ENCODE results near the gene BCR.

The BCR gene

GRCh38 chr22:23181721-23182308, 1.5 kb downstream of the BCR start:
- Histone ChIP-seq H4K8ac (ENCODE audit: low read depth, low read length) (peak overlapping the region; percentile 90), H2AFZ (ENCODE audit: insufficient read depth, low read length, poor library complexity) (peak overlapping the region; percentile 58), H3K4me3 (ENCODE audit: low read depth, low read length) (peak overlapping the region; percentile 88), H4K91ac (ENCODE audit: low read depth, low read length) (peak overlapping the region; percentile 95), H3K9me3 (ENCODE audit: insufficient read depth, low read depth, low read length) (peaks cover 5% of the 10 kb centered on the region), H2BK120ac (ENCODE audit: insufficient read depth, low read length, poor library complexity) (peak overlapping the region; percentile 49), H3K18ac (ENCODE audit: low read length) (peak overlapping the region; percentile 89), H3K27me3 (ENCODE audit: insufficient read depth, low read length) (no peaks in the 10 kb centered on the region), H3K27ac (ENCODE audit: low read depth, low read length) (no peak overlapping the region), H3K9ac (ENCODE audit: low read length) (no peak overlapping the region), H2AK5ac (ENCODE audit: low read length) (peak overlapping the region; percentile 83), H2BK5ac (ENCODE audit: low read depth, low read length, poor library complexity) (peak overlapping the region; percentile 24), H2BK12ac (ENCODE audit: low read length) (peak overlapping the region; percentile 34), H3K14ac (ENCODE audit: low read length) (peak overlapping the region; percentile 97), H3K23ac (ENCODE audit: low read length) (no peak overlapping the region), H4K12ac (ENCODE audit: low read depth, low read length) (no peak overlapping the region), H3K36me3 (ENCODE audit: control insufficient read depth in 1 of 2, insufficient read depth in 2 of 2, low read length in 2 of 2) (peaks cover 10 to 12% of the 10 kb centered on the region in 2 experiments), H3K4me2 (ENCODE audit: low read length) (peak overlapping the region; percentile 88), H3K4me1 (ENCODE audit: control insufficient read depth in 1 of 2, insufficient read depth in 2 of 2, low read length in 2 of 2) (peaks cover 43 to 53% of the 10 kb centered on the region in 2 experiments), H3K4ac (ENCODE audit: low read depth, low read length) (peak overlapping the region; percentile 66), H3K79me2 (ENCODE audit: control insufficient read depth, insufficient read depth, low read length, poor library complexity) (peaks cover 43% of the 10 kb centered on the region), H3K79me1 (ENCODE audit: low read length) (peaks cover 26% of the 10 kb centered on the region)
- no peak for DNase-seq
- WGBS (ENCODE audit: extremely low coverage, insufficient coverage, insufficient read length): no CpG with 5 or more reads among the region's 43 CpGs

- no peak overlapping the region for H2AK5ac ChIP-seq (ENCODE audit: low read length)
- H2BK5ac ChIP-seq (ENCODE audit: low read depth, low read length, poor library complexity): no peak overlapping the region
- H2AFZ ChIP-seq (ENCODE audit: insufficient read depth, low read length, poor library complexity): no peak overlapping the region
- H3K9ac ChIP-seq (ENCODE audit: low read length): no peak overlapping the region
- peaks cover 43% of the 10 kb centered on the region for H3K79me2 ChIP-seq (ENCODE audit: control insufficient read depth, insufficient read depth, low read length, poor library complexity)
- peak overlapping the region; percentile 16 for H3K14ac ChIP-seq (ENCODE audit: low read length)
- no peak overlapping the region for H3K23ac ChIP-seq (ENCODE audit: low read length)
- H3K79me1 ChIP-seq (ENCODE audit: low read length): peaks cover 23% of the 10 kb centered on the region
- DNase-seq: peak; percentile 17 to 46
- H4K91ac ChIP-seq (ENCODE audit: low read depth, low read length): no peak overlapping the region
- H3K4me1 ChIP-seq (ENCODE audit: control insufficient read depth in 1 of 2, insufficient read depth in 2 of 2, low read length in 2 of 2): peaks cover 40 to 48% of the 10 kb centered on the region in 2 experiments
- H3K9me3 ChIP-seq (ENCODE audit: insufficient read depth, low read depth, low read length): peaks cover 5% of the 10 kb centered on the region
- H3K4me2 ChIP-seq (ENCODE audit: low read length): peak overlapping the region; percentile 88
- peak overlapping the region; percentile 66 for H3K4ac ChIP-seq (ENCODE audit: low read depth, low read length)
- H3K4me3 ChIP-seq (ENCODE audit: low read depth, low read length): peak overlapping the region; percentile 88
- peak overlapping the region; percentile 89 for H3K18ac ChIP-seq (ENCODE audit: low read length)
- H3K27ac ChIP-seq (ENCODE audit: low read depth, low read length): peak overlapping the region; percentile 35
- H3K36me3 ChIP-seq (ENCODE audit: control insufficient read depth in 1 of 2, insufficient read depth in 2 of 2, low read length in 2 of 2): peaks cover 10 to 12% of the 10 kb centered on the region in 2 experiments
- WGBS (ENCODE audit: extremely low coverage, insufficient coverage, insufficient read length): no CpG with 5 or more reads among the region's 12 CpGs
- H2BK12ac ChIP-seq (ENCODE audit: low read length): peak overlapping the region; percentile 3
- H2BK120ac ChIP-seq (ENCODE audit: insufficient read depth, low read length, poor library complexity): no peak overlapping the region
- H4K8ac ChIP-seq (ENCODE audit: low read depth, low read length): no peak overlapping the region
- H4K12ac ChIP-seq (ENCODE audit: low read depth, low read length): no peak overlapping the region
- H3K27me3 ChIP-seq (ENCODE audit: insufficient read depth, low read length): no peaks in the 10 kb centered on the region
Observed at GRCh38 chr22:23182309-23183060, 2.2 kb downstream of the BCR start.

GRCh38 chr22:23183061-23183698, 2.9 kb downstream of the BCR start:
- H3K4me1 ChIP-seq (ENCODE audit: control insufficient read depth in 1 of 2, insufficient read depth in 2 of 2, low read length in 2 of 2): peaks cover 41 to 45% of the 10 kb centered on the region in 2 experiments
- peaks cover 48% of the 10 kb centered on the region for H3K79me2 ChIP-seq (ENCODE audit: control insufficient read depth, insufficient read depth, low read length, poor library complexity)
- peaks cover 5% of the 10 kb centered on the region for H3K9me3 ChIP-seq (ENCODE audit: insufficient read depth, low read depth, low read length)
- peaks cover 21% of the 10 kb centered on the region for H3K79me1 ChIP-seq (ENCODE audit: low read length)
- H2BK5ac ChIP-seq (ENCODE audit: low read depth, low read length, poor library complexity): no peak overlapping the region
- no peak overlapping the region for H2AK5ac ChIP-seq (ENCODE audit: low read length)
- H3K23ac ChIP-seq (ENCODE audit: low read length): no peak overlapping the region
- no peak overlapping the region for H4K91ac ChIP-seq (ENCODE audit: low read depth, low read length)
- H2BK12ac ChIP-seq (ENCODE audit: low read length): peak overlapping the region; percentile 3
- no peak overlapping the region for H3K9ac ChIP-seq (ENCODE audit: low read length)
- peaks cover 15% of the 10 kb centered on the region in 2 experiments for H3K36me3 ChIP-seq (ENCODE audit: control insufficient read depth in 1 of 2, insufficient read depth in 2 of 2, low read length in 2 of 2)
- H4K8ac ChIP-seq (ENCODE audit: low read depth, low read length): no peak overlapping the region
- H4K12ac ChIP-seq (ENCODE audit: low read depth, low read length): no peak overlapping the region
- H2AFZ ChIP-seq (ENCODE audit: insufficient read depth, low read length, poor library complexity): no peak overlapping the region
- H2BK120ac ChIP-seq (ENCODE audit: insufficient read depth, low read length, poor library complexity): no peak overlapping the region
- no peak overlapping the region for H3K18ac ChIP-seq (ENCODE audit: low read length)
- no CpG with 5 or more reads among the region's 11 CpGs for WGBS (ENCODE audit: extremely low coverage, insufficient coverage, insufficient read length)
- peak; percentile 52 to 68 for DNase-seq
- peak overlapping the region; percentile 48 for H3K4me3 ChIP-seq (ENCODE audit: low read depth, low read length)
- H3K14ac ChIP-seq (ENCODE audit: low read length): peak overlapping the region; percentile 16
- H3K27me3 ChIP-seq (ENCODE audit: insufficient read depth, low read length): no peaks in the 10 kb centered on the region
- H3K4ac ChIP-seq (ENCODE audit: low read depth, low read length): peak overlapping the region; percentile 81
- peak overlapping the region; percentile 88 for H3K4me2 ChIP-seq (ENCODE audit: low read length)
- peak overlapping the region; percentile 35 for H3K27ac ChIP-seq (ENCODE audit: low read depth, low read length)

- no peak for DNase-seq
- Histone ChIP-seq H3K9ac (ENCODE audit: low read length) (no peak overlapping the region), H3K79me1 (ENCODE audit: low read length) (peaks cover 21% of the 10 kb centered on the region), H3K9me3 (ENCODE audit: insufficient read depth, low read depth, low read length) (peaks cover 5% of the 10 kb centered on the region), H2BK120ac (ENCODE audit: insufficient read depth, low read length, poor library complexity) (no peak overlapping the region), H3K79me2 (ENCODE audit: control insufficient read depth, insufficient read depth, low read length, poor library complexity) (peaks cover 52% of the 10 kb centered on the region), H3K23ac (ENCODE audit: low read length) (no peak overlapping the region), H3K36me3 (ENCODE audit: control insufficient read depth in 1 of 2, insufficient read depth in 2 of 2, low read length in 2 of 2) (peaks cover 15 to 18% of the 10 kb centered on the region in 2 experiments), H3K4me3 (ENCODE audit: low read depth, low read length) (no peak overlapping the region), H3K4me1 (ENCODE audit: control insufficient read depth in 1 of 2, insufficient read depth in 2 of 2, low read length in 2 of 2) (peaks cover 41 to 42% of the 10 kb centered on the region in 2 experiments), H3K18ac (ENCODE audit: low read length) (no peak overlapping the region), H2AK5ac (ENCODE audit: low read length) (no peak overlapping the region), H3K27ac (ENCODE audit: low read depth, low read length) (no peak overlapping the region), H3K4ac (ENCODE audit: low read depth, low read length) (peak overlapping the region; percentile 86), H2BK5ac (ENCODE audit: low read depth, low read length, poor library complexity) (no peak overlapping the region), H3K27me3 (ENCODE audit: insufficient read depth, low read length) (no peaks in the 10 kb centered on the region), H4K12ac (ENCODE audit: low read depth, low read length) (no peak overlapping the region), H3K14ac (ENCODE audit: low read length) (no peak overlapping the region), H4K8ac (ENCODE audit: low read depth, low read length) (no peak overlapping the region), H2BK12ac (ENCODE audit: low read length) (no peak overlapping the region), H4K91ac (ENCODE audit: low read depth, low read length) (no peak overlapping the region), H3K4me2 (ENCODE audit: low read length) (peak overlapping the region; percentile 88), H2AFZ (ENCODE audit: insufficient read depth, low read length, poor library complexity) (no peak overlapping the region)
- WGBS (ENCODE audit: extremely low coverage, insufficient coverage, insufficient read length): no CpG with 5 or more reads among the region's 3 CpGs
Observed at GRCh38 chr22:23184100-23184763, 3.9 kb downstream of the BCR start.

All from trophoblast cell (in vitro differentiated cells and primary cell).